RWPE1 (cell line): ENCODE results near the gene DOCK6.

Experiments
- CTCF ChIA-PET: fragments of 350-600 bp; sonication (Branson Sonifier 250); formaldehyde crosslinking; extraction: SDS; loops from one replicate; lab custom pipeline; 2021; lab: Yijun Ruan, JAX
- POLR2A ChIA-PET: fragments of 400-600 bp; formaldehyde crosslinking; extraction: SDS; loops from one replicate; lab custom pipeline; 2020; ENCODE audit warnings: antibody characterized with exemption; ENCODE audit not compliant: low non-redundant PET; lab: Yijun Ruan, JAX
- DNase-seq: peaks from one replicate; pipeline ENCODE4 v3.0.0; 2012; ENCODE audit warnings: low spot score
- H3K27ac ChIP-seq: fragments of 450-650 bp; 2 replicates; pipeline ENCODE4 v1.5.1; 2017
- CTCF ChIP-seq: fragments of 450-650 bp; conservative IDR thresholded peaks from 2 replicates; pipeline ENCODE4 v1.5.1; 2017; ENCODE audit warnings: low read depth, mild to moderate bottlenecking

The DOCK6 gene

GRCh38 chr19:11154683-11155047, 107.7 kb downstream of the DOCK6 start:
- CTCF ChIA-PET, result interaction anchor here (0.5 kb wide), 1 partner anchor 25 kb away, joined by 4 read pairs; no protein-coding TSS in a partner anchor

GRCh38 chr19:11152318-11153062, 109.8 kb downstream of the DOCK6 start:
- peak; percentile 35 for DNase-seq
- peak overlapping the region; percentile 100 for H3K27ac ChIP-seq
- ChIA-PET CTCF (no interaction called here), POLR2A (no interaction called here)
- TF ChIP-seq CTCF, result no peak

More at GRCh38 chr19:11154683-11155047, 107.7 kb downstream of the DOCK6 start:
- peak overlapping the region; percentile 100 for H3K27ac ChIP-seq
- POLR2A ChIA-PET, result interaction anchor here (0.6 kb wide), 1 partner anchor 14 kb away, joined by 3 read pairs; no protein-coding TSS in a partner anchor
- TF ChIP-seq CTCF, result no peak
- no peak for DNase-seq

GRCh38 chr19:11151181-11151580, 111.1 kb downstream of the DOCK6 start:
- ChIA-PET CTCF (interaction anchor here (0.6 kb wide), 1 partner anchor 95 kb away, joined by 4 read pairs; no protein-coding TSS in a partner anchor), POLR2A (no interaction called here)
- TF ChIP-seq CTCF, result no peak
- DNase-seq, result no peak
- H3K27ac ChIP-seq, result peak overlapping the region; percentile 100
